MM.1S (cell line): Measurements from ENCODE around the gene YIPF3.

Experiments used
- DNase-seq: peaks from one replicate; pipeline ENCODE4 v3.0.0-alpha.2; 2015
- H2AFZ ChIP-seq: fragments of 300-600 bp; sonication (generic); 2 replicates; pipeline ENCODE4 v1.6.0; 2016; ENCODE audit warnings: antibody characterized with exemption, low read length
- H3F3A ChIP-seq: fragments of 300-600 bp; sonication (generic); 2 replicates; pipeline ENCODE4 v1.6.1; 2016; ENCODE audit warnings: mild to moderate bottlenecking, antibody characterized with exemption, low read length, moderate library complexity, mixed read lengths; ENCODE audit not compliant: insufficient read depth
- H3K27ac ChIP-seq: fragments of 300-600 bp; sonication (generic); 2 replicates; pipeline ENCODE4 v1.5.1; 2016; ENCODE audit warnings: mild to moderate bottlenecking, low read length
- H3K27me3 ChIP-seq: fragments of 300-600 bp; sonication (generic); replicated peaks from 2 replicates; pipeline ENCODE4 v1.6.0; 2016; ENCODE audit warnings: low read length; ENCODE audit not compliant: insufficient read depth
- H3K36me3 ChIP-seq: fragments of 300-600 bp; sonication (generic); replicated peaks from 2 replicates; pipeline ENCODE4 v1.6.1; 2016; ENCODE audit warnings: mild to moderate bottlenecking, low read length, mixed read lengths; ENCODE audit not compliant: insufficient read depth
- H3K4me1 ChIP-seq: fragments of 300-600 bp; sonication (generic); 2 replicates; pipeline ENCODE4 v1.6.1; 2016; ENCODE audit warnings: low read length, mixed read lengths
- H3K4me2 ChIP-seq: fragments of 300-600 bp; sonication (generic); 2 replicates; pipeline ENCODE4 v1.6.0; 2016; ENCODE audit warnings: low read depth, low read length
- H3K4me3 ChIP-seq: fragments of 300-600 bp; sonication (generic); 2 replicates; pipeline ENCODE4 v1.5.1; 2016; ENCODE audit warnings: low read length, mixed read lengths
- H3K79me2 ChIP-seq: fragments of 300-600 bp; sonication (generic); 2 replicates; pipeline ENCODE4 v1.6.1; 2016; ENCODE audit warnings: mixed run types, low read length, mixed read lengths
- H3K9ac ChIP-seq: fragments of 300-600 bp; sonication (generic); 2 replicates; pipeline ENCODE4 v1.6.1; 2016; ENCODE audit warnings: low read length, mixed read lengths
- H3K9me2 ChIP-seq: fragments of 300-600 bp; sonication (generic); replicated peaks from 2 replicates; pipeline ENCODE4 v1.6.1; 2016; ENCODE audit warnings: mild to moderate bottlenecking, low read length, mixed read lengths; ENCODE audit not compliant: insufficient read depth
- H3K9me3 ChIP-seq: fragments of 300-600 bp; sonication (generic); replicated peaks from 2 replicates; pipeline ENCODE4 v1.6.1; 2016; ENCODE audit warnings: mild to moderate bottlenecking, low read length, mixed read lengths; ENCODE audit not compliant: insufficient read depth
- H4K20me1 ChIP-seq: fragments of 300-600 bp; sonication (generic); 2 replicates; pipeline ENCODE4 v1.6.1; 2016; ENCODE audit warnings: mild to moderate bottlenecking, low read length, moderate library complexity, mixed read lengths; ENCODE audit not compliant: insufficient read depth
- EZH2 ChIP-seq: fragments of 300-600 bp; sonication (generic); optimal IDR thresholded peaks from 2 replicates; pipeline ENCODE3; 2017; ENCODE audit warnings: low read depth, mild to moderate bottlenecking, antibody characterized with exemption, low read length, mixed read lengths
- EZH2phosphoT487 ChIP-seq: fragments of 300-600 bp; sonication (generic); IDR thresholded peaks from 2 replicates; pipeline ENCODE4 v1.6.1; 2018; ENCODE audit warnings: antibody characterized with exemption, low read length
- TF ChIP-seq, protein P1 (sequence below): fragments of 300-600 bp; sonication (generic); IDR thresholded peaks from 2 replicates; pipeline ENCODE4 v1.5.1; 2016; ENCODE audit warnings: antibody characterized with exemption, low read length, mixed read lengths

Gene YIPF3

DNA sequence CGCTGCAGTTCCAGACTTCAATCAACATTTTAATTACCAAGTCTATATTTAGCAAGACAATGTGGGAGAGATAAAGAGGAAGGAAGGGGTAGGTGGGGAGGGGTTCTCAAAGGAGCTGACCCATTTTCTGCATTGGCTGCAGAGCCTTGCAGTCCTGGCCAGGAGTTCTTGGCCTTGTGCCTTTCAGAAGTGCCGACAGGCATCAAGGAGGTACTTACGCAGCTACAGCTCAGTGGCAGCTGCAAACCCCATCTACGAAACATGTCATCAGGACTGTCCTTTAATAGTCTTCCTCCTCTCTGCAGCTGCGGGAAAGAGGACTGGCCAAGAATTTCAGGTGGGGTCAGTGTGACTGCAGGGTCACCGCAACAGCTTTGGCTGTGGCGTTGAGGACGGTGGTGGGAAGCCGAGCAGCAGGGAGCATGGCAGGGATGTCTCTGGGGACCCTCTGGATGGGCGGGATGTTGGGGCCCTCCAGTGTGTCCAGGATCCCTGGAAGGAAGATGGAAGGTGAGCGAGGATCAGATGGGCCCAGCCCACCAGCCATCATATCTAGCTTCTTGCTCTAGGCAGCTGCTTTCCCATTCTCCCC, 4.8 kb downstream of the YIPF3 start:
- no peak overlapping the region for H3K4me3 ChIP-seq
- H3K4me1 ChIP-seq = peaks cover 8% of the 10 kb centered on the region; the same call in 1 of the 2 replicates
- peaks cover 25% of the 10 kb centered on the region for H3K79me2 ChIP-seq
- H3K9ac ChIP-seq = no peak overlapping the region
- no peaks in the 10 kb centered on the region for H3K36me3 ChIP-seq
- peaks cover 6% of the 10 kb centered on the region for H3F3A ChIP-seq
- H3K4me2 ChIP-seq = no peak overlapping the region
- DNase-seq = no peak
- no peaks in the 10 kb centered on the region for H3K9me2 ChIP-seq
- no peak for TF ChIP-seq EZH2
- TF ChIP-seq, protein P1, sequence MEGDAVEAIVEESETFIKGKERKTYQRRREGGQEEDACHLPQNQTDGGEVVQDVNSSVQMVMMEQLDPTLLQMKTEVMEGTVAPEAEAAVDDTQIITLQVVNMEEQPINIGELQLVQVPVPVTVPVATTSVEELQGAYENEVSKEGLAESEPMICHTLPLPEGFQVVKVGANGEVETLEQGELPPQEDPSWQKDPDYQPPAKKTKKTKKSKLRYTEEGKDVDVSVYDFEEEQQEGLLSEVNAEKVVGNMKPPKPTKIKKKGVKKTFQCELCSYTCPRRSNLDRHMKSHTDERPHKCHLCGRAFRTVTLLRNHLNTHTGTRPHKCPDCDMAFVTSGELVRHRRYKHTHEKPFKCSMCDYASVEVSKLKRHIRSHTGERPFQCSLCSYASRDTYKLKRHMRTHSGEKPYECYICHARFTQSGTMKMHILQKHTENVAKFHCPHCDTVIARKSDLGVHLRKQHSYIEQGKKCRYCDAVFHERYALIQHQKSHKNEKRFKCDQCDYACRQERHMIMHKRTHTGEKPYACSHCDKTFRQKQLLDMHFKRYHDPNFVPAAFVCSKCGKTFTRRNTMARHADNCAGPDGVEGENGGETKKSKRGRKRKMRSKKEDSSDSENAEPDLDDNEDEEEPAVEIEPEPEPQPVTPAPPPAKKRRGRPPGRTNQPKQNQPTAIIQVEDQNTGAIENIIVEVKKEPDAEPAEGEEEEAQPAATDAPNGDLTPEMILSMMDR = no peak
- TF ChIP-seq EZH2phosphoT487 = no peak
- no peak overlapping the region for H2AFZ ChIP-seq
- H3K9me3 ChIP-seq = no peaks in the 10 kb centered on the region
- H4K20me1 ChIP-seq = no peaks in the 10 kb centered on the region
- H3K27me3 ChIP-seq = peaks cover 6% of the 10 kb centered on the region; the same call in 1 of the 2 replicates
- H3K27ac ChIP-seq = no peak overlapping the region

GRCh38 chr6:43510827-43511163, 5.9 kb downstream of the YIPF3 start:
- Histone ChIP-seq H3K36me3 (no peaks in the 10 kb centered on the region), H3K4me1 (peaks cover 7% of the 10 kb centered on the region; the same call in 1 of the 2 replicates), H3K9ac (no peak overlapping the region), H3K4me2 (peak overlapping the region; percentile 85), H3K27ac (no peak overlapping the region), H3K4me3 (peak overlapping the region; percentile 66; the same call in 1 of the 2 replicates), H2AFZ (no peak overlapping the region), H4K20me1 (no peaks in the 10 kb centered on the region), H3K9me3 (no peaks in the 10 kb centered on the region), H3F3A (peaks cover 6% of the 10 kb centered on the region), H3K27me3 (peaks cover 6% of the 10 kb centered on the region; the same call in 1 of the 2 replicates), H3K79me2 (peaks cover 15% of the 10 kb centered on the region), H3K9me2 (no peaks in the 10 kb centered on the region)
- TF ChIP-seq EZH2phosphoT487 = no peak
- TF ChIP-seq, protein P1 = no peak
- no peak for DNase-seq

GRCh38 chr6:43509984-43510826, 6.5 kb downstream of the YIPF3 start, which contains the start of gene LRRC73:
Gene LRRC73 (minus strand): TSS chr6:43510346. CDS start chr6:43509785, 561 bp downstream.
- Histone ChIP-seq H4K20me1 (no peaks in the 10 kb centered on the region), H3K27ac (no peak within 1 kb of the TSS), H3K4me2 (peak within 1 kb of the TSS; percentile 85), H3K4me1 (peaks cover under 1% of the 10 kb centered on the region; the same call in 1 of the 2 replicates), H3K9me2 (no peaks in the 10 kb centered on the region), H3K4me3 (peak within 1 kb of the TSS; percentile 66), H3K9me3 (no peaks in the 10 kb centered on the region), H3F3A (peaks cover 6% of the 10 kb centered on the region), H3K27me3 (peaks cover 6% of the 10 kb centered on the region; the same call in 1 of the 2 replicates), H3K9ac (peak within 1 kb of the TSS; percentile 40; the same call in 1 of the 2 replicates), H3K36me3 (no peaks in the 10 kb centered on the region), H3K79me2 (peaks cover 9% of the 10 kb centered on the region), H2AFZ (0 out of 2 replicates have a peak within 1 kb of the TSS, but pooled peaks have one; percentile 54)
- TF ChIP-seq, protein P1 = no peak
- TF ChIP-seq EZH2 (no peak), EZH2phosphoT487 (no peak)
- peak; percentile 80 for DNase-seq
